HUES6 (cell line): ENCODE results near the gene GLT1D1.

Experiments used
- H3K27ac ChIP-seq: 2 replicates; pipeline ENCODE4 v1.7.0; 2013; ENCODE audit warnings: low read depth, mild to moderate bottlenecking, low read length, inconsistent platforms
- H3K27me3 ChIP-seq: 2 replicates; pipeline ENCODE4 v1.6.1; 2013; ENCODE audit warnings: low read length; ENCODE audit not compliant: control insufficient read depth, insufficient read depth
- H3K36me3 ChIP-seq: 2 replicates; pipeline ENCODE4 v1.6.1; 2013; ENCODE audit warnings: low read length; ENCODE audit not compliant: control insufficient read depth, insufficient read depth
- H3K4me1 ChIP-seq: 2 replicates; pipeline ENCODE4 v1.6.1; 2013; ENCODE audit warnings: low read length; ENCODE audit not compliant: control insufficient read depth, insufficient read depth
- H3K4me3 ChIP-seq: 2 replicates; pipeline ENCODE4 v1.5.1; 2013; ENCODE audit warnings: low read depth, low read length
- H3K9ac ChIP-seq: one replicate; pipeline ENCODE4 v1.6.1; 2013; ENCODE audit warnings: mild to moderate bottlenecking, low read length
- H3K9me3 ChIP-seq: 2 replicates; pipeline ENCODE4 v1.6.1; 2013; ENCODE audit warnings: low read depth, low read length; ENCODE audit not compliant: control insufficient read depth, insufficient read depth

GLT1D1 gene

DNA sequence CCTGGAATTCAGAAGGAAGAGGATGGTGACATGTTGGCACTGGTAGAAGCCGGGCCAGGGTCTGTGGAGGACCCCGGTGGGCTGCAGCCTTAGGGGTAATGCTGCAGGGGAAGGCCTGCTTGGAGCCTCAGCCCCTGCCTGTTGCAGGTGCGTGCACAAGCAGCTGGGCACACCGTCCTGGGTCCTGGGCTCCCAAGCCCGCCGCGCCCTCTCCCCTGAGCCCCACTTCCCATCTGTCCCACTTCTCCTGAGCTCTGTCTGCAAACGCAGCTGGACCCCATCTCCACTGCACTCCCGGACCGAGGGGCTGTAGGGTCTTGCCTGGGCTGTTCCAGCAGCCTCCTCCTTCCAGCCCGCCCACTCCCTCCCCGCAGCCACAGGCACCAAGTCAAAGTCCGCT lies 116.8 kb downstream of the GLT1D1 start:
- Histone ChIP-seq H3K27ac (no peak overlapping the region), H3K36me3 (no peaks in the 10 kb centered on the region), H3K9me3 (no peaks in the 10 kb centered on the region), H3K4me3 (peak overlapping the region; percentile 53), H3K4me1 (peaks cover 31% of the 10 kb centered on the region), H3K9ac (no peak overlapping the region), H3K27me3 (peaks cover 48% of the 10 kb centered on the region)

DNA sequence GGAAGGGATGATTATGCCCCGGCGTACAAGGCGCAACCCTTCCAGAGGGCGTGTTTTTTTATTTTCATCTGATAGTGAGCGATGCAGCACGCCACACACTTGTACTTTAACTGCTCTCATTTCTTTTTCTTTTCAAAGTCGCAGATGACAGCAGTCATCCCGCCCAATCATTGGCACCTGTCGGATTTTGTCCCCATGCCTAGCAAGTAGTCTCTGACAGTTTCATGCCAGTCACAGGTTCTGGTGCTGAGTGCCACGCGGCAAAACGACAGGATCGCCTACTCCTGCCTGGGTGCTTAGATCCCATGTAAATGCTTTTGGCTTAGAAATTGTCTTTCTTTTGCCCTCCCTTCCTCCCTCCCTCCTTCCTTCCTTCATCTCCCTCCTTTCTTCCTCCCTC lies 117.7 kb downstream of the GLT1D1 start:
- Histone ChIP-seq H3K27me3 (peaks cover 48% of the 10 kb centered on the region), H3K9me3 (no peaks in the 10 kb centered on the region), H3K9ac (no peak overlapping the region), H3K27ac (no peak overlapping the region), H3K4me3 (peak overlapping the region; percentile 53; the same call in 1 of the 2 replicates), H3K4me1 (peaks cover 31% of the 10 kb centered on the region), H3K36me3 (no peaks in the 10 kb centered on the region)

DNA sequence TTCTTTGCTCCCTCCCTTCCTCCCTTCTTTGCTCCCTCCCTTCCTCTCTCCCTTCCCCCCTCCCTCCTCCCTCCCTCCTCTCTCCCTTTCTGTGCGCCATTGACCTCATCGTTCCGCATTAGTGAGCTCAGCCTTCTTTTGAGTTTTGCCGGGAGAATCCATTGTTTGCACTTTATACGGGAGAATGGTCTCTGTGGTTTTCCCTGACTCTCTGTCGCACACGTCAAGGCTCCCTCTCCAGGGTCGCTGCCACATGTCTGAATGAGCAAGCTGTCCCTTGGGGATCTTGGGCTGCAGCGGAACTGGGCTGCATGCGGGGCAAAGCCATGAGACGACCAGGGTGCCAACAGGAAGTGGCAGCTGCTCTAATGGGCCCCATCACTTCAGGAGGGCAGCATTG lies 118.5 kb downstream of the GLT1D1 start:
- Histone ChIP-seq H3K36me3 (no peaks in the 10 kb centered on the region), H3K9ac (no peak overlapping the region), H3K27me3 (peaks cover 48% of the 10 kb centered on the region), H3K9me3 (no peaks in the 10 kb centered on the region), H3K4me3 (peak overlapping the region; percentile 2; the same call in 1 of the 2 replicates), H3K4me1 (peaks cover 35% of the 10 kb centered on the region), H3K27ac (no peak overlapping the region)

DNA sequence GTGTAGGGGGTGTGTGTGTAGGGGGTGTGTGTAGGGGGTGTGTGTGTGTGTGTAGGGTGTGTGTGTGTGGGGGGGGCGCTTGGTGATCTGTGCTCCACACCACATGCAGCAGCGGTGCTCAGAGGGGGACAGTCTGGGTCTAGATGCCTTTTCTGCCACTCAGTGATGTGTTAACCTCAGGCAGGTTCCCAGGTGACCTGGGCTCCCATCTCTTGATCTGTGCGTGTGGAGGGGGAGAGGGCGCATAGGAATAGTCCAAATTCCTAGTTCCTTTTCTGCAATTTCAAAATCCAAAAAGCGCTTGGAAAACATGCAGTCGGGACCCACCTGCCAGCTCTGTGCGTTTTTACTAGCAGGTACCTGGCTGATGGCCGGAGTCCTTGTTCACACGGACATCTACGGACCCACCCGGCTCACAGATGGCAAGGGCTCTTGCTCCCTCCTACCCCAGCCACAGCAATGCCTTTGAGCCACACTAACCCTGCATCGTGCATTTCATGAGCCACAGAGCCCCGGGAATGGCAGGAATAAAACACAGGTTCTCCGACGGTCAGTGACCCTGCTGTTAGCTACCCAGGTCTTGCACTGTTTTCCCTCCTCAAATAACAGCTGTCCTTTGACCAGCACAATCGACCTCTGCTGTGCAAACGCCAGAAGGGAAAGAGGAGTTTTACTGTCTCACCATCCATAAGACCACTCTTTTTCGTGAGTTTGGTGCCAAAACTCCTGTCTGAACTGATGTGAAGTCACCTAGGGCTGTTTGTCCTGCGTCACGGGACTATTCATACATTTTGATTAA lies 120.8 kb downstream of the GLT1D1 start:
- H3K4me3 ChIP-seq = no peak overlapping the region
- H3K27me3 ChIP-seq = peaks cover 37% of the 10 kb centered on the region
- no peaks in the 10 kb centered on the region for H3K9me3 ChIP-seq
- H3K27ac ChIP-seq = no peak overlapping the region
- no peak overlapping the region for H3K9ac ChIP-seq
- peaks cover 30% of the 10 kb centered on the region for H3K4me1 ChIP-seq
- H3K36me3 ChIP-seq = no peaks in the 10 kb centered on the region

DNA sequence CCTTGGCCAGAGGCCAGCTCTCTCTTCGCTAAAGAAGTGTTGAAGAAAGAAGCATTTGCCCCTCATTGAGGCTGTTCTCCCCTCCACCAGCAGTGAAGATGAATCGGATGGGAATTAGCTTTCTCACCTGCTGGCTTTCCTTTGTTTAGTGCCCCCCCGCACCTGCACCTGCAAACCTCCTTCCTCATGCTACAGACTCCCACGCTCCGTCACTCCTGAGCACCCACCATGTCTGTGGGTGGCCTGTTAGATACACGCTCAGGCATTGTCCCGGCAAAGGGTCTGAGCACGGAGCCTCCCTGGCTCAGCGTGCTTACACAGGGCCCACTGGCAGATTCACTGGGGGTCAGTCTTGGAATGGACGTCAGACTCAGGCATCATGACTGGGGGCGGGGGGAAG lies 121.6 kb downstream of the GLT1D1 start:
- no peak overlapping the region for H3K27ac ChIP-seq
- H3K4me1 ChIP-seq = peaks cover 24% of the 10 kb centered on the region
- no peak overlapping the region for H3K9ac ChIP-seq
- peaks cover 29% of the 10 kb centered on the region for H3K27me3 ChIP-seq
- H3K9me3 ChIP-seq = no peaks in the 10 kb centered on the region
- H3K36me3 ChIP-seq = no peaks in the 10 kb centered on the region
- no peak overlapping the region for H3K4me3 ChIP-seq

DNA sequence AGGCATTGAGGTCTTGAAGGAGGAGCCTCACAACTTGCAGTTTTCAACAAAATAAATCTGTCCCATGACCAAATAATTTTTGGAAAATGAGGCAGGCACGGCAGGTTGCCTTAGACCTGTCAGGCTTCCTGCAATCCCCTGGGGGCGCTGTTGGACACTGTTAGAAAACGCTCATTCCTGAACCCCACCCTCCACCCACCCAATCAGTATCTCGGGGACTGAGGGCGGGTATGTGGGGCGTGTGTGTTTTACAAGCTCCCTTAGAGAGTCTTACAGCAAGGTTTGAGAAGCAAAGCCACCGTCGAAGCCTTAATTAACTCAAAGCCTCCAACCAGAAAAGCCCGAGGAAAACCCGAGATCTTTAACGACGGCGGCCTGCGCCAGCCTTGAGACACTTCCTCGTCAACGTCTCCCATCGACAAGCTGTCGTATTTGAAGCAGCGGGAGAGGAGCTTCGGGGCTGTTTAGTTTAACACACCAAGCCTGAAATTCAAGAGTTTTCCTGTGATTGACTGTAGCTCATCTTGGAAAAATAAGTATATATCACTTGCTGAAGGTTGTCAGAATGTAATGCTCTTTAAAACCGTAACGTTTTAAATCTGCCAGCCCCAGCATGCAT lies 123.0 kb downstream of the GLT1D1 start:
- peak overlapping the region; percentile 48 for H3K4me3 ChIP-seq

DNA sequence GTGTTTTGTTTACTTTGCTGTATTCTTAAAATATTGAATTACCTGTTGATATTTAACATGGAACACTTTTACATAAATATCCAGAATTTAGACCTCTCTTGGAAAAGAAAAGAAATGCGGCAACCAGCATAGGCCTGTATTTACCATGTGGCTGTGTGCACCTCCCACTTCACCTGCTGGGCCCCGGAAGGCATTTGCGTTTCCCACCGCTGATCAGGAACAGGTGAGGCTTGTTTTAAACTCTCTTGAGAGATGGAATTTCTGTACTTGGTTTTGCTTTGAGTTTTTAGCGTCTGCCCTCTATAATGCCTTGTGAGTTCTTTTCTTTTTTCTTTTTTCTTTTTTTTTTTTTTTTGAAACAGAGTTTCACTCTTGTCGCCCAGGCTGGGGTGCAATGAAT lies 124.2 kb downstream of the GLT1D1 start:
- no peaks in the 10 kb centered on the region for H3K36me3 ChIP-seq
- H3K27ac ChIP-seq = no peak overlapping the region
- no peaks in the 10 kb centered on the region for H3K9me3 ChIP-seq
- H3K4me1 ChIP-seq = peaks cover 9% of the 10 kb centered on the region
- no peak overlapping the region for H3K9ac ChIP-seq
- peaks cover 7% of the 10 kb centered on the region; the same call in 1 of the 2 replicates for H3K27me3 ChIP-seq
- H3K4me3 ChIP-seq = no peak overlapping the region

More for the DNA sequence above, 123.0 kb downstream of the GLT1D1 start:
- H3K36me3 ChIP-seq = no peaks in the 10 kb centered on the region
- H3K27ac ChIP-seq = no peak overlapping the region
- no peak overlapping the region for H3K9ac ChIP-seq
- peaks cover 13% of the 10 kb centered on the region for H3K4me1 ChIP-seq
- H3K9me3 ChIP-seq = no peaks in the 10 kb centered on the region
- peaks cover 16% of the 10 kb centered on the region for H3K27me3 ChIP-seq

DNA sequence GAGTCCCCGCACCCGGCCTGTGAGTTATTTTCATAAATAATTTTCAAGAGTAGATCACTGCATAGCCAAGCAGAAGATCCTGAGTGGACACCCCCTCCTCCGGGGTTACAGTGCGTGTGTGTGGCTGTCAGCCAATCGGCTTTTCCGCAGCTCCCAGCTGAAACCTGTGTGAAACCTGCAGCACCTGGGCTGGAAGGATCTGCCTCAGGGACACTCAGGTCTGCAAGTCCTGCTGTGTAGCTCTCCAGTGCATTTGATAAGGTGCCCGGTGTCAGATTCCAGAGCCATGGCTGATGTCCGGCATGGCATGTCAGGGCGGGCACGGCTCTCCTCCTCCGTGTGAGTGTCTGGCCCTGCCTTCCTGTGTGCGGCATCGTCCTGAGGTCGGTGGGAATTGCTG lies 124.8 kb downstream of the GLT1D1 start:
- Histone ChIP-seq H3K27me3 (0 out of 2 replicates have a peak, but pooled peaks cover 4% of the 10 kb centered on the region), H3K36me3 (no peaks in the 10 kb centered on the region), H3K4me3 (no peak overlapping the region), H3K4me1 (peaks cover 7% of the 10 kb centered on the region; the same call in 1 of the 2 replicates), H3K9ac (no peak overlapping the region), H3K9me3 (no peaks in the 10 kb centered on the region), H3K27ac (no peak overlapping the region)

DNA sequence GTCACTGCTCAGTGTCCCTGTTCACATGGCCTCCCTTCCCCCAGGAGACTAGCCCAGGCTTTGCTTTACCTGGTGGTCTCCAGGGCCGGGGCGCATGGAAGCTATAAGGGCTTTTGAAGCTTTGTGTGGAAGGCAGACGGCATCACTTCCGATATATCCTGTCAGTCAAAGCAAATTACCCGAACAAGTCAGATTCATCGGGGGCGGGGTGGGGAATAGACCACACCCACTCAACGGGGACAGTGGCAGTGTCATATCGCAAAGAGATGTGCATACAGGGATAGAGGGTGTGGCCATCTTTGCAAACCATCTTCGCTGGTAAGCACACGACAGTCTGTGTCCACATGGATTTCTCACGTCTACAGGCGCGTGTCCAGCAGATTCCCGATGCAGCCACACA lies 127.3 kb downstream of the GLT1D1 start:
- peaks cover 7% of the 10 kb centered on the region; the same call in 1 of the 2 replicates for H3K4me1 ChIP-seq
- no peaks in the 10 kb centered on the region for H3K36me3 ChIP-seq
- H3K27me3 ChIP-seq = no peaks in the 10 kb centered on the region
- no peak overlapping the region for H3K4me3 ChIP-seq
- no peak overlapping the region for H3K27ac ChIP-seq
- no peaks in the 10 kb centered on the region for H3K9me3 ChIP-seq
- H3K9ac ChIP-seq = no peak overlapping the region

DNA sequence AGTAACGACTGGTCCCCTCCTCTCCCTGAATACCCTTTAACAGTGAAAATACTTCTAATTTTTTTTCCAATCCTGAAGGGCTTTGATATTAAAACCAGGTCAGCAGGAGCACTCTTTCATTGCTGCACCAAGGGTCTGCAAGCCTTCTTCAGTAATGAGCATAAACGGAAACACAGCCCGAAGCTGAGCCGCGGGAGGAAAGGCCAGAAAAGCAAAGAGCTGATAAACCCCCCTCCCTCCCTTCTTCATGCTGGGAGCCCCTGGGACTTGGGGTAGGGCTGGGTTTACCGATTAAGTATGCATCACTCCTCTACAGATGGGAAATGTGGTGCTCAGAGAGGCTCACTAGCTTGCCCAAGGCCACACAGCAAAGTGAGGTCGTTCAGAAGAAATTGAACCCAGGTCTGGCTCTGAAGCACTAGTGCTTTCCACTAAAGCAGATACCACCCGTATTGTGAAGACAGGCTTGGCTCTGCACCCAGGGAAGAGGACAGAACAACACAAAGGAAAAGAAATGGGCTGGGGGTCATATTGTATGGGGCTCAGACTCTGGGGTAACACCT lies 128.8 kb downstream of the GLT1D1 start:
- Histone ChIP-seq H3K4me1 (peaks cover 3% of the 10 kb centered on the region; the same call in 1 of the 2 replicates), H3K27ac (no peak overlapping the region), H3K9me3 (no peaks in the 10 kb centered on the region), H3K9ac (no peak overlapping the region), H3K36me3 (no peaks in the 10 kb centered on the region), H3K27me3 (no peaks in the 10 kb centered on the region), H3K4me3 (no peak overlapping the region)

DNA sequence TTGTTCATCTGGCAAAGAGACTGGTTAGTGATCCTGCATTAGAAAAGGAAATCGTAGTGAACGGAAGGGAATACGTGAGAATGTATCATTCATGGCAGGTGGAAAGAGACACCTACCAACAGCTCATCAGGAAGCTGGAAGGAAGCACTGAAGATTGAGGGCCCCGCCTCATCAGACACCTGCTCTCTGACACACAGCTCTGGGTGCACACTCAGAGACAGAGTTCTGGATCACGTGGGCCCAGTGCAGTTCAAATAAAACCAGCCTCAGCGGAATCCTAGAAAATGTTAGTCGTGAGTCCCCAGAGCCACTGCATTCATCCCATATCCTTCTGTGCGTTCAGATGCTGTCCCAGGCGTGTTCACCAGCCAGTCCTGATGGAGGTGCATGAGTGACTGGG lies 129.7 kb downstream of the GLT1D1 start:
- Histone ChIP-seq H3K27ac (no peak overlapping the region), H3K9ac (no peak overlapping the region)

More for the DNA sequence above, 129.7 kb downstream of the GLT1D1 start:
- Histone ChIP-seq H3K4me3 (no peak overlapping the region), H3K27me3 (no peaks in the 10 kb centered on the region), H3K9me3 (no peaks in the 10 kb centered on the region), H3K4me1 (peaks cover 8% of the 10 kb centered on the region), H3K36me3 (no peaks in the 10 kb centered on the region)
